ENCODE data around the gene MLLT10. TPM values are rescaled to one million over a fixed set of nuclear protein-coding genes. Genes with fewer than 3 reads are reported as not detected.

The MLLT10 gene
- total and polyA plus RNA-seq, 9 of the 15 experiments (the other 6 are each of a cell fraction or from before 2014, with no cell fraction given) = 18.8 to 81.4 (median 64.2) TPM

DNA sequence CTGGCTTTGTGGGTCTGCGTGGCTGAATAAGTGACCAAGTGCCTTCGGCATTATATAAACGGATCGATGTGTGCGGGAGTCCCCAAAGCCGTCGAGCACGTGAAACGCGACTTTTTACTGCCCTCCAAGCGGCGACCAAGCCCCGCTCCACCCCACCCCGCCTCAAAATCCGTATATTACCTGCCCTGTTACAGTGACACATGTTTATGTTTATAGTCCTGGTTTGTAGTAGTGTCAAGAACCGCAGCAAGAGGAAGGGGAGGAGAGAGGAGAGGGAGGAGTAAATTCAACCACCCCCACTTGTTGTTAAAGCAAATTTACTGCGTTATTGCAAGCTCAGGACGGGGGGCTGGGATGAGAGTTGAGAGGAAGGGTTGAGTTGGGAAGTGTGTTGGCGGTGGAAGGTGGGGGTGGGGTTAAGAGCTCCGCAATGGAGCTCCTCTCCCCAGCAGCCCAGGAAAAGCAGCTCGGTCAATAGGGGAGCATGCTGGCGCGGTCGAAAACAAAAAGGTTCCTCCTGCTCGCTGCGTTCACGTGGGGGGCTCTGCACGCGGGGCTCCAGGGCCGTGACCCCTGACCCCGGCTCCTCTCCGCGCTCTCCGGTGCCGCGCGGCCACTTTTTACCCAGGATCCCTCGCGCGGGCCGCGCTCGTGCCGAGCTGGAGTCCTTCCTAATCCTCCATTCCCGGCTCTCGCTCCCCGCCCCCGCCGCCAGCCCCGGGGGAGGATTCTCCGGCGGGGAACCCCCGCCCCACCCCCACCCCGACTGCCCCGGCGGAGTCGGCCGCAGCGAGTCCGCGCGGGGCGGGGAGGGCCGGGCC is 8.5 kb upstream of the MLLT10 start, which contains the start of gene SKIDA1 (continued):
- TF ChIP-seq, protein P1, sequence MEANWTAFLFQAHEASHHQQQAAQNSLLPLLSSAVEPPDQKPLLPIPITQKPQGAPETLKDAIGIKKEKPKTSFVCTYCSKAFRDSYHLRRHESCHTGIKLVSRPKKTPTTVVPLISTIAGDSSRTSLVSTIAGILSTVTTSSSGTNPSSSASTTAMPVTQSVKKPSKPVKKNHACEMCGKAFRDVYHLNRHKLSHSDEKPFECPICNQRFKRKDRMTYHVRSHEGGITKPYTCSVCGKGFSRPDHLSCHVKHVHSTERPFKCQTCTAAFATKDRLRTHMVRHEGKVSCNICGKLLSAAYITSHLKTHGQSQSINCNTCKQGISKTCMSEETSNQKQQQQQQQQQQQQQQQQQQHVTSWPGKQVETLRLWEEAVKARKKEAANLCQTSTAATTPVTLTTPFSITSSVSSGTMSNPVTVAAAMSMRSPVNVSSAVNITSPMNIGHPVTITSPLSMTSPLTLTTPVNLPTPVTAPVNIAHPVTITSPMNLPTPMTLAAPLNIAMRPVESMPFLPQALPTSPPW (CRISPR knock-in tag; IDR thresholded peaks at IDR 0.05) = peak; percentile 94
- TF ChIP-seq FOXP1 (CRISPR knock-in tag; IDR thresholded peaks at IDR 0.05) (peak; percentile 91), FOXK2 (conservative IDR thresholded peaks at IDR 0.05 in 1 of 2, IDR thresholded peaks at IDR 0.05 in 1 of 2; ENCODE audit: low read depth in 2 of 2) (peak; percentile 98 to 99), TFAM (CRISPR knock-in tag; conservative IDR thresholded peaks at IDR 0.05) (no peak), PHB2 (IDR thresholded peaks at IDR 0.05; ENCODE audit: low read depth) (no peak), SMARCA5 (IDR thresholded peaks at IDR 0.05) (no peak), RBM17 (IDR thresholded peaks at IDR 0.05; ENCODE audit: borderline replicate concordance, low read depth, low read length) (no peak), SRSF1 (IDR thresholded peaks at IDR 0.05; ENCODE audit: low read depth, low read length) (no peak), ZNF24 (IDR thresholded peaks at IDR 0.05) (0 out of 2 replicates have a peak, but pooled peaks have one; percentile 8), KDM2B (CRISPR knock-in tag; IDR thresholded peaks at IDR 0.05) (no peak; the same call in 1 of the 2 replicates), SREBF1 (IDR thresholded peaks at IDR 0.05; ENCODE audit: borderline replicate concordance, low read depth, low read length) (no peak), MAFK (IDR thresholded peaks at IDR 0.05; ENCODE audit: low read length) (peak; percentile 33), ZNF696 (CRISPR knock-in tag; conservative IDR thresholded peaks at IDR 0.05) (no peak)
- TF ChIP-seq, protein P2, sequence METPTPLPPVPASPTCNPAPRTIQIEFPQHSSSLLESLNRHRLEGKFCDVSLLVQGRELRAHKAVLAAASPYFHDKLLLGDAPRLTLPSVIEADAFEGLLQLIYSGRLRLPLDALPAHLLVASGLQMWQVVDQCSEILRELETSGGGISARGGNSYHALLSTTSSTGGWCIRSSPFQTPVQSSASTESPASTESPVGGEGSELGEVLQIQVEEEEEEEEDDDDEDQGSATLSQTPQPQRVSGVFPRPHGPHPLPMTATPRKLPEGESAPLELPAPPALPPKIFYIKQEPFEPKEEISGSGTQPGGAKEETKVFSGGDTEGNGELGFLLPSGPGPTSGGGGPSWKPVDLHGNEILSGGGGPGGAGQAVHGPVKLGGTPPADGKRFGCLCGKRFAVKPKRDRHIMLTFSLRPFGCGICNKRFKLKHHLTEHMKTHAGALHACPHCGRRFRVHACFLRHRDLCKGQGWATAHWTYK (CRISPR knock-in tag; IDR thresholded peaks at IDR 0.05) = peak; percentile 71
- TF ChIP-seq, protein P3, sequence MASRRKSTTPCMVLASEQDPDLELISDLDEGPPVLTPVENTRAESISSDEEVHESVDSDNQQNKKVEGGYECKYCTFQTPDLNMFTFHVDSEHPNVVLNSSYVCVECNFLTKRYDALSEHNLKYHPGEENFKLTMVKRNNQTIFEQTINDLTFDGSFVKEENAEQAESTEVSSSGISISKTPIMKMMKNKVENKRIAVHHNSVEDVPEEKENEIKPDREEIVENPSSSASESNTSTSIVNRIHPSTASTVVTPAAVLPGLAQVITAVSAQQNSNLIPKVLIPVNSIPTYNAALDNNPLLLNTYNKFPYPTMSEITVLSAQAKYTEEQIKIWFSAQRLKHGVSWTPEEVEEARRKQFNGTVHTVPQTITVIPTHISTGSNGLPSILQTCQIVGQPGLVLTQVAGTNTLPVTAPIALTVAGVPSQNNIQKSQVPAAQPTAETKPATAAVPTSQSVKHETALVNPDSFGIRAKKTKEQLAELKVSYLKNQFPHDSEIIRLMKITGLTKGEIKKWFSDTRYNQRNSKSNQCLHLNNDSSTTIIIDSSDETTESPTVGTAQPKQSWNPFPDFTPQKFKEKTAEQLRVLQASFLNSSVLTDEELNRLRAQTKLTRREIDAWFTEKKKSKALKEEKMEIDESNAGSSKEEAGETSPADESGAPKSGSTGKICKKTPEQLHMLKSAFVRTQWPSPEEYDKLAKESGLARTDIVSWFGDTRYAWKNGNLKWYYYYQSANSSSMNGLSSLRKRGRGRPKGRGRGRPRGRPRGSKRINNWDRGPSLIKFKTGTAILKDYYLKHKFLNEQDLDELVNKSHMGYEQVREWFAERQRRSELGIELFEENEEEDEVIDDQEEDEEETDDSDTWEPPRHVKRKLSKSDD (conservative IDR thresholded peaks at IDR 0.05; ENCODE audit: low read length) = no peak
- TF ChIP-seq, protein P4, sequence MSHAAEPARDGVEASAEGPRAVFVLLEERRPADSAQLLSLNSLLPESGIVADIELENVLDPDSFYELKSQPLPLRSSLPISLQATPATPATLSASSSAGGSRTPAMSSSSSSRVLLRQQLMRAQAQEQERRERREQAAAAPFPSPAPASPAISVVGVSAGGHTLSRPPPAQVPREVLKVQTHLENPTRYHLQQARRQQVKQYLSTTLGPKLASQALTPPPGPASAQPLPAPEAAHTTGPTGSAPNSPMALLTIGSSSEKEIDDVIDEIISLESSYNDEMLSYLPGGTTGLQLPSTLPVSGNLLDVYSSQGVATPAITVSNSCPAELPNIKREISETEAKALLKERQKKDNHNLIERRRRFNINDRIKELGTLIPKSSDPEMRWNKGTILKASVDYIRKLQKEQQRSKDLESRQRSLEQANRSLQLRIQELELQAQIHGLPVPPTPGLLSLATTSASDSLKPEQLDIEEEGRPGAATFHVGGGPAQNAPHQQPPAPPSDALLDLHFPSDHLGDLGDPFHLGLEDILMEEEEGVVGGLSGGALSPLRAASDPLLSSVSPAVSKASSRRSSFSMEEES (CRISPR knock-in tag; IDR thresholded peaks at IDR 0.05) = no peak
- TF ChIP-seq, protein P5, sequence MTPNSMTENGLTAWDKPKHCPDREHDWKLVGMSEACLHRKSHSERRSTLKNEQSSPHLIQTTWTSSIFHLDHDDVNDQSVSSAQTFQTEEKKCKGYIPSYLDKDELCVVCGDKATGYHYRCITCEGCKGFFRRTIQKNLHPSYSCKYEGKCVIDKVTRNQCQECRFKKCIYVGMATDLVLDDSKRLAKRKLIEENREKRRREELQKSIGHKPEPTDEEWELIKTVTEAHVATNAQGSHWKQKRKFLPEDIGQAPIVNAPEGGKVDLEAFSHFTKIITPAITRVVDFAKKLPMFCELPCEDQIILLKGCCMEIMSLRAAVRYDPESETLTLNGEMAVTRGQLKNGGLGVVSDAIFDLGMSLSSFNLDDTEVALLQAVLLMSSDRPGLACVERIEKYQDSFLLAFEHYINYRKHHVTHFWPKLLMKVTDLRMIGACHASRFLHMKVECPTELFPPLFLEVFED (CRISPR knock-in tag; conservative IDR thresholded peaks at IDR 0.05) = no peak
- TF ChIP-seq, protein P6, sequence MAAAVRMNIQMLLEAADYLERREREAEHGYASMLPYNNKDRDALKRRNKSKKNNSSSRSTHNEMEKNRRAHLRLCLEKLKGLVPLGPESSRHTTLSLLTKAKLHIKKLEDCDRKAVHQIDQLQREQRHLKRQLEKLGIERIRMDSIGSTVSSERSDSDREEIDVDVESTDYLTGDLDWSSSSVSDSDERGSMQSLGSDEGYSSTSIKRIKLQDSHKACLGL (CRISPR knock-in tag; IDR thresholded peaks at IDR 0.05; ENCODE audit: borderline replicate concordance, poor library complexity, severe bottlenecking) = peak; percentile 23
